Neutrophil (primary cell): ENCODE data around the gene ADCK2.
"Not testable (repeated sequence)": the region's sequence is repeated elsewhere in the genome, so short reads cannot be mapped to it uniquely, and the experiment has no call there.

Source experiments
- H3K27ac ChIP-seq: fragments of 200-600 bp; sonication (generic); 2 replicates; pipeline ENCODE4 v1.5.1; 2016; ENCODE audit warnings: mild to moderate bottlenecking, moderate library complexity
- H3K27me3 ChIP-seq: fragments of 200-600 bp; sonication (generic); 2 replicates; pipeline ENCODE4 v1.6.0; 2016; ENCODE audit warnings: mild to moderate bottlenecking
- H3K36me3 ChIP-seq: fragments of 200-600 bp; sonication (generic); 2 replicates; pipeline ENCODE4 v1.5.1; 2017
- H3K4me1 ChIP-seq, 2 experiments: fragments of 200-600 bp in 1 of 2; sonication (generic) in 1 of 2; 1 replicate in 1 of 2; 2 replicates in 1 of 2; pipeline versions ENCODE4 v1.5.1 to v1.6.1; 2013 to 2016; ENCODE audit warnings: low read depth in 1 of 2, low read length in 1 of 2, mild to moderate bottlenecking in 1 of 2, moderate library complexity in 1 of 2; ENCODE audit not compliant: control insufficient read depth in 1 of 2, insufficient read depth in 1 of 2
- H3K4me3 ChIP-seq, 2 experiments: fragments of 200-600 bp in 1 of 2; sonication (generic) in 1 of 2; 1 replicate in 1 of 2; 2 replicates in 1 of 2; pipeline ENCODE4 v1.5.1; 2013 to 2016; ENCODE audit warnings: low read depth in 1 of 2, low read length in 1 of 2, mild to moderate bottlenecking in 1 of 2, moderate library complexity in 1 of 2
- H3K9me3 ChIP-seq: fragments of 200-600 bp; sonication (generic); 2 replicates; pipeline ENCODE4 v1.5.1; 2016
- CTCF ChIP-seq: fragments of 200-600 bp; sonication (generic); IDR thresholded peaks from 2 replicates; pipeline ENCODE4 v1.5.1; 2016; ENCODE audit warnings: antibody characterized with exemption

ADCK2 gene

GRCh38 chr7:140702774-140703173, 30.0 kb downstream of the ADCK2 start:
- Histone ChIP-seq H3K27ac (no peak overlapping the region), H3K36me3 (peaks cover 6% of the 10 kb centered on the region), H3K27me3 (no peaks in the 10 kb centered on the region), H3K9me3 (no peaks in the 10 kb centered on the region), H3K4me1 (peaks cover 2% of the 10 kb centered on the region in 2 experiments), H3K4me3 (no peak overlapping the region)
- TF ChIP-seq CTCF, result no peak

- no peak for TF ChIP-seq CTCF
- Histone ChIP-seq H3K27ac (no peak overlapping the region), H3K4me1 (no peaks in the 10 kb centered on the region), H3K36me3 (peaks cover 6% of the 10 kb centered on the region), H3K4me3 (no peak overlapping the region), H3K9me3 (no peaks in the 10 kb centered on the region), H3K27me3 (no peaks in the 10 kb centered on the region)
Observed at GRCh38 chr7:140704205-140704604, 31.5 kb downstream of the ADCK2 start.

- TF ChIP-seq CTCF, result no peak
- Histone ChIP-seq H3K4me1 (no peaks in the 10 kb centered on the region), H3K27me3 (no peaks in the 10 kb centered on the region), H3K9me3 (no peaks in the 10 kb centered on the region), H3K36me3 (peaks cover 6% of the 10 kb centered on the region), H3K4me3 (no peak overlapping the region), H3K27ac (no peak overlapping the region)
Observed at GRCh38 chr7:140707132-140707531, 34.4 kb downstream of the ADCK2 start.

GRCh38 chr7:140708764-140709163, 36.0 kb downstream of the ADCK2 start:
- H3K27me3 ChIP-seq, H3K4me3 ChIP-seq, H3K4me1 ChIP-seq, H3K36me3 ChIP-seq, H3K27ac ChIP-seq, H3K9me3 ChIP-seq: not testable (repeated sequence)

- peaks cover 10% of the 10 kb centered on the region for H3K36me3 ChIP-seq
- not testable (repeated sequence) for H3K9me3 ChIP-seq, H3K4me3 ChIP-seq, H3K4me1 ChIP-seq, H3K27ac ChIP-seq, H3K27me3 ChIP-seq
Observed at GRCh38 chr7:140712392-140712791, 39.6 kb downstream of the ADCK2 start.

- peaks cover 10% of the 10 kb centered on the region for H3K36me3 ChIP-seq
- H3K4me3 ChIP-seq, result no peak overlapping the region
- no peak for TF ChIP-seq CTCF
- no peaks in the 10 kb centered on the region for H3K9me3 ChIP-seq
- no peaks in the 10 kb centered on the region for H3K27me3 ChIP-seq
- H3K4me1 ChIP-seq, result peaks cover 2 to 6% of the 10 kb centered on the region in 2 experiments
- no peak overlapping the region for H3K27ac ChIP-seq
Observed at GRCh38 chr7:140714331-140715040, 41.7 kb downstream of the ADCK2 start.
